ENCODE data around the gene HAUS8. TPM values are rescaled to one million over a fixed set of nuclear protein-coding genes. Genes with fewer than 3 reads are reported as not detected.

Gene HAUS8
- total and polyA plus RNA-seq, 12 donors, result 3.9 to 17.9 (median 9.0) TPM

DNA sequence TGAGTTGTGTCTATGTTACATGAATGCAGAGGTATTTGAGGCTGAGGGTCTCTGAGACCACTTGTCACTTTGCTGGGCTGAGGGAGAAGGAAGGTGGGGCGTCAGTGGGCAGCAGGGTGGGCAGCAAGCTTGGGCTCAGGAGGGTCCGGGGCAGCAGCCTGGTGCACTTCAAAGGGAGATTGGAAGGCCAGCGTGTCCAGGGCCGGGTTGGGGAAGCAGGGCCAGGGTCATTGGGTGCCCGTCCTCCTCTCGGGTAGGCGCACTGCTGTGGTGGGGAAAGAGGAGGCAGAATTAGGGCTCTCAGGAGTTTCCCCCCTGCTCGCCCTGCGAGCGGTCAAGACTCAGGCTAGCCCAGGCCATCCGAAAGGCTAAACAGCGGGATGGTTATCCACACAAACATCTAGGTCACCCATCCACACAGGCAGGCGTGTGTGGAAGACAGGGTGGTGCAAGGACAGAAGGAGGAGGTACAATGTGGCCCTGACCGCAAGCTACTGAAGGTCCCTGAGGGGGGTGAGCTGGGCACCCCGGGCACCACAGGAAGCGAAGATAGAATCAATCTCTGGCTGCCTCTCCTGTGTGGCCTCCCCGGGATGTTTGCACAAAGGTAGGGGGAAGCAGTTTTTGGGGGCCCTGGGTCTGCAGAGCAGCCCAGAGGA, 38.0 kb upstream of the HAUS8 start:
- intact Hi-C loops (cut with DNase I), result no loop called here
- peak overlapping the region; percentile 55 to 75 (median 59) for H3K27ac ChIP-seq
- H3K4me3 ChIP-seq, result no peak overlapping the region

DNA sequence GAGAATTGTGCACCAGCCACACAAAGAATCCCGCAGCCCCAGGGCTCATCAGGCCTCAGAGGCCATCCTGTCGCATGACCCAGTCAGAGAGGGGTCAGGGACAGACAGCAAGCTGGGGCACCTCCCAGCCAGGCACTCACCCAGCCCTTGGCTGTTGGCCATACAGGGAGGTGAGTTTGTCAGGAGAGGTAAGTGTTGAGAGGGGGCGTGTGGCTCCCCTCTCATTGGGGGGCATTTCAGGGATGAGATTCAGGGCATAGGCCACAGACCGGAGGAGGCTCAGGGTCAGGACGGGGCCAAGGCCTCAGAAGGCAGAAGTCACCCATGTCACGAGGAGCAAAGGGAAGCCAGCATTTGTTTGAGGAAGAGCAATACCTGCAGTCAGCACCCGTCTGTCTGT, 37.4 kb upstream of the HAUS8 start:
- H3K4me1 ChIP-seq (replicated peaks in 1 of 2), result peaks cover 26 to 59% of the 10 kb centered on the region in 2 donors
- DNase-seq, result peak in 5 of 7 donors; percentile 40 to 67 (median 54)
- no peaks in the 10 kb centered on the region for H3K9me3 ChIP-seq (replicated peaks in 1 of 3)
- peak overlapping the region; percentile 55 to 75 (median 59) for H3K27ac ChIP-seq
- no peak overlapping the region for H3K4me3 ChIP-seq
- TF ChIP-seq, protein P1, sequence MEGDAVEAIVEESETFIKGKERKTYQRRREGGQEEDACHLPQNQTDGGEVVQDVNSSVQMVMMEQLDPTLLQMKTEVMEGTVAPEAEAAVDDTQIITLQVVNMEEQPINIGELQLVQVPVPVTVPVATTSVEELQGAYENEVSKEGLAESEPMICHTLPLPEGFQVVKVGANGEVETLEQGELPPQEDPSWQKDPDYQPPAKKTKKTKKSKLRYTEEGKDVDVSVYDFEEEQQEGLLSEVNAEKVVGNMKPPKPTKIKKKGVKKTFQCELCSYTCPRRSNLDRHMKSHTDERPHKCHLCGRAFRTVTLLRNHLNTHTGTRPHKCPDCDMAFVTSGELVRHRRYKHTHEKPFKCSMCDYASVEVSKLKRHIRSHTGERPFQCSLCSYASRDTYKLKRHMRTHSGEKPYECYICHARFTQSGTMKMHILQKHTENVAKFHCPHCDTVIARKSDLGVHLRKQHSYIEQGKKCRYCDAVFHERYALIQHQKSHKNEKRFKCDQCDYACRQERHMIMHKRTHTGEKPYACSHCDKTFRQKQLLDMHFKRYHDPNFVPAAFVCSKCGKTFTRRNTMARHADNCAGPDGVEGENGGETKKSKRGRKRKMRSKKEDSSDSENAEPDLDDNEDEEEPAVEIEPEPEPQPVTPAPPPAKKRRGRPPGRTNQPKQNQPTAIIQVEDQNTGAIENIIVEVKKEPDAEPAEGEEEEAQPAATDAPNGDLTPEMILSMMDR (IDR thresholded peaks at IDR 0.05), result no peak
- TF ChIP-seq POLR2A (IDR thresholded peaks at IDR 0.05), result no peak
- intact Hi-C loops (cut with DNase I), result no loop called here
- no peaks in the 10 kb centered on the region for H3K27me3 ChIP-seq
- WGBS, 4 donors, result 35 to 49% (median 40%) methylated on average over 6 to 7 of the region's 7 CpGs
- no peaks in the 10 kb centered on the region for H3K36me3 ChIP-seq (replicated peaks in 1 of 2)

More for the DNA sequence above, 38.0 kb upstream of the HAUS8 start:
- DNase-seq, result peak in 6 of 7 donors; percentile 50 to 78 (median 72)
- 43 to 56% (median 45%) methylated on average over 10 to 17 of the region's 17 CpGs for WGBS, 4 donors
- H3K9me3 ChIP-seq (replicated peaks in 1 of 3), result no peaks in the 10 kb centered on the region
- peaks cover 24 to 54% of the 10 kb centered on the region in 2 donors for H3K4me1 ChIP-seq (replicated peaks in 1 of 2)
- TF ChIP-seq, protein P1 (IDR thresholded peaks at IDR 0.05), result no peak
- no peak for TF ChIP-seq POLR2A (IDR thresholded peaks at IDR 0.05)
- no peaks in the 10 kb centered on the region for H3K27me3 ChIP-seq
- H3K36me3 ChIP-seq (replicated peaks in 1 of 2), result no peaks in the 10 kb centered on the region

DNA sequence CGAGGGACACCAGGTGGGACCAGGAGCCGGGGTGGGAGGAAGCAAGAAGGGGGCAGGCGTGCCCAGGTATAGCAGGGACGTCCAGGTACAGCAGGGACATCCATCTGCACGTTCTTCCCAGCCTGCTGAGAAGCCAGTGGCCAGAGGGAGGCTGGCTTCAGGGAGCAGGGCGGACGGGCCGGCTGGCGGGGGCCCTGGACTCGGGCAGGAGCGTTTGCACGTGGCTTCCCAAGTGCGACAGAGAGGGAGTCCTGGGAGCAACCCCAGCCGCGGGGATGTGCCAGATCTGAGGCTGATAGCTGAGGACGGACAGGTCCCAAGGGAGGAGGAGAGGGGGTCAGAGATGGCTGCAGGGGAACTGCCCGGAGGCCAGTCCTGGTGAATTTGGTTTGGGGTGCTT, 37.0 kb upstream of the HAUS8 start:
- H3K9me3 ChIP-seq (replicated peaks in 1 of 3), result no peaks in the 10 kb centered on the region
- H3K4me3 ChIP-seq, result no peak overlapping the region
- no peaks in the 10 kb centered on the region for H3K27me3 ChIP-seq
- H3K27ac ChIP-seq, result peak overlapping the region in 4 of 5 donors; percentile 55 to 75 (median 58)
- intact Hi-C loops (cut with DNase I), result no loop called here
- TF ChIP-seq, protein P1 (IDR thresholded peaks at IDR 0.05), result no peak
- TF ChIP-seq POLR2A (IDR thresholded peaks at IDR 0.05), result no peak
- no peaks in the 10 kb centered on the region for H3K36me3 ChIP-seq (replicated peaks in 1 of 2)
- 23 to 62% (median 57%) methylated on average over 3 to 17 of the region's 17 CpGs for WGBS, 4 donors
- H3K4me1 ChIP-seq (replicated peaks in 1 of 2), result peaks cover 26 to 60% of the 10 kb centered on the region in 2 donors
- DNase-seq, result peak in 5 of 7 donors; percentile 49 to 65 (median 55)

DNA sequence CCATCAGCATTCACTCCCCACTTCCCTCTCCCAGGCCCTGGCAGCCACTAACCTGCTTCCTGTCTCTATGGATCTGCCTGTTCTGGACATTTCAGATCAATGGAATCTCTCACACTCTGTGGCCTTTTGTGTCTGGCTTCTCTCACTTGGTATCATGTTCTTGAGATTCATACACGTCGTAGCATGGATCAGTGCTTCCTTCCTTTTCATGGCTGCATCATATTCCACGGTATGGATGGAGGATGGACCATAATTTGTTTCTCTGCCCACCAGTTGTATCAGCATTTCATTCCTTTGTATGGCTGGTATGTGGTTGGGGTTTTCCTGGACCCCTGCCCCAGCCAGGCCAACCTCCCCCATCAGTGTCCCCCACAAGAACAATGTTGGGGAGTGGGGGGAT, 36.5 kb upstream of the HAUS8 start:
- H3K27ac ChIP-seq, result peak overlapping the region in 2 of 5 donors; percentile 55 to 59
- intact Hi-C loops (cut with DNase I), result no loop called here
- H3K4me3 ChIP-seq, result no peak overlapping the region
- H3K4me1 ChIP-seq (replicated peaks in 1 of 2), result peaks cover 26 to 58% of the 10 kb centered on the region in 2 donors
- H3K27me3 ChIP-seq, result no peaks in the 10 kb centered on the region
- no peaks in the 10 kb centered on the region for H3K9me3 ChIP-seq (replicated peaks in 1 of 3)
- TF ChIP-seq, protein P1 (IDR thresholded peaks at IDR 0.05), result no peak
- TF ChIP-seq POLR2A (IDR thresholded peaks at IDR 0.05), result no peak
- 68 to 98% (median 82%) methylated on average over 3 of the region's 3 CpGs for WGBS, 4 donors
- no peaks in the 10 kb centered on the region for H3K36me3 ChIP-seq (replicated peaks in 1 of 2)
- DNase-seq, result no peak
